Spleen (tissue), 7 donors: Measurements from ENCODE around the gene RIOK2.

Source experiments
- POLR2A ChIP-seq, 3 donors: fragments of 450-650 bp; IDR thresholded peaks; one replicate each; pipeline ENCODE4 v1.5.1; 2017; ENCODE audit warnings: antibody characterized with exemption in 3 of 3, mild to moderate bottlenecking in 1 of 3
- TF ChIP-seq, protein P1 (sequence below), 11 experiments: fragments of 200-600 bp in 7 of 11; fragments of 450-650 bp in 4 of 11; sonication (generic) in 4 of 11; IDR thresholded peaks in 8 of 11; conservative IDR thresholded peaks in 3 of 11; 1 replicate in 7 of 11; 2 replicates in 4 of 11; pipeline versions ENCODE4 v1.4.0 to v1.8.0; 2016 to 2021; ENCODE audit warnings: antibody characterized with exemption in 11 of 11, inconsistent platforms in 4 of 11, mild to moderate bottlenecking in 1 of 11
- donor health status: DM: no; HTN: no; CAD: no; lungs with moderate emphysema.
- donor health status: DM: no; HTN: no; CAD: no.
- donor health status: DM: no; HTN: no; CAD: no.

DNA sequence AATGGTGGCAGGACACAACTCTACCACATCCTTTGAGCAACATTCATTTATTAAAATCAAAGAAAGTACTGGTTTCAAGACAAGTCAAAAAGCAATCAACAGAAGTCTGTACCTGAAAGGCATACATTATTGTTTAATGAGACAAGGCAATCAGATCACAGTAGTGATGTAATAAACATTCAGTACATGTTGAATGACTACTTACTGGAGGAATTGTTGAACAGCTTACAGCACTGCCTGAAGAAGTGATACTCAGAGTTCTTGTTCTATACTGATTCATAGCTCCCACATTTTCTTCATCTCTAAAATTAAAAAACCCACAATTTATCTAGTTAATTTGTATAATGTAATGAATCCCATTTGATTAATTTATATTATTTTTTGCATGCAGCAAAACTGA lies 18.2 kb downstream of the RIOK2 start:
- TF ChIP-seq POLR2A (IDR thresholded peaks at IDR 0.05), result no peak
- TF ChIP-seq, protein P1, sequence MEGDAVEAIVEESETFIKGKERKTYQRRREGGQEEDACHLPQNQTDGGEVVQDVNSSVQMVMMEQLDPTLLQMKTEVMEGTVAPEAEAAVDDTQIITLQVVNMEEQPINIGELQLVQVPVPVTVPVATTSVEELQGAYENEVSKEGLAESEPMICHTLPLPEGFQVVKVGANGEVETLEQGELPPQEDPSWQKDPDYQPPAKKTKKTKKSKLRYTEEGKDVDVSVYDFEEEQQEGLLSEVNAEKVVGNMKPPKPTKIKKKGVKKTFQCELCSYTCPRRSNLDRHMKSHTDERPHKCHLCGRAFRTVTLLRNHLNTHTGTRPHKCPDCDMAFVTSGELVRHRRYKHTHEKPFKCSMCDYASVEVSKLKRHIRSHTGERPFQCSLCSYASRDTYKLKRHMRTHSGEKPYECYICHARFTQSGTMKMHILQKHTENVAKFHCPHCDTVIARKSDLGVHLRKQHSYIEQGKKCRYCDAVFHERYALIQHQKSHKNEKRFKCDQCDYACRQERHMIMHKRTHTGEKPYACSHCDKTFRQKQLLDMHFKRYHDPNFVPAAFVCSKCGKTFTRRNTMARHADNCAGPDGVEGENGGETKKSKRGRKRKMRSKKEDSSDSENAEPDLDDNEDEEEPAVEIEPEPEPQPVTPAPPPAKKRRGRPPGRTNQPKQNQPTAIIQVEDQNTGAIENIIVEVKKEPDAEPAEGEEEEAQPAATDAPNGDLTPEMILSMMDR (IDR thresholded peaks at IDR 0.05 in 8 of 11, conservative IDR thresholded peaks at IDR 0.05 in 3 of 11), result no peak
